CD1c-positive myeloid dendritic cell (primary cell): ENCODE data around the gene C1orf35.

Source experiments
- DNase-seq: peaks from one replicate; pipeline ENCODE4 v3.0.0-alpha.2; 2016; ENCODE audit errors: extremely low spot score

C1orf35 gene

GRCh38 chr1:228079013-228079412 is 24.1 kb downstream of the C1orf35 start:
- no peak for DNase-seq

- no peak for DNase-seq
Observed at GRCh38 chr1:228077565-228078330, 25.4 kb downstream of the C1orf35 start.

- DNase-seq = no peak
Observed at GRCh38 chr1:228076796-228077430, 26.2 kb downstream of the C1orf35 start.

- no peak for DNase-seq
Observed at GRCh38 chr1:228075801-228076271, 27.3 kb downstream of the C1orf35 start.

DNA sequence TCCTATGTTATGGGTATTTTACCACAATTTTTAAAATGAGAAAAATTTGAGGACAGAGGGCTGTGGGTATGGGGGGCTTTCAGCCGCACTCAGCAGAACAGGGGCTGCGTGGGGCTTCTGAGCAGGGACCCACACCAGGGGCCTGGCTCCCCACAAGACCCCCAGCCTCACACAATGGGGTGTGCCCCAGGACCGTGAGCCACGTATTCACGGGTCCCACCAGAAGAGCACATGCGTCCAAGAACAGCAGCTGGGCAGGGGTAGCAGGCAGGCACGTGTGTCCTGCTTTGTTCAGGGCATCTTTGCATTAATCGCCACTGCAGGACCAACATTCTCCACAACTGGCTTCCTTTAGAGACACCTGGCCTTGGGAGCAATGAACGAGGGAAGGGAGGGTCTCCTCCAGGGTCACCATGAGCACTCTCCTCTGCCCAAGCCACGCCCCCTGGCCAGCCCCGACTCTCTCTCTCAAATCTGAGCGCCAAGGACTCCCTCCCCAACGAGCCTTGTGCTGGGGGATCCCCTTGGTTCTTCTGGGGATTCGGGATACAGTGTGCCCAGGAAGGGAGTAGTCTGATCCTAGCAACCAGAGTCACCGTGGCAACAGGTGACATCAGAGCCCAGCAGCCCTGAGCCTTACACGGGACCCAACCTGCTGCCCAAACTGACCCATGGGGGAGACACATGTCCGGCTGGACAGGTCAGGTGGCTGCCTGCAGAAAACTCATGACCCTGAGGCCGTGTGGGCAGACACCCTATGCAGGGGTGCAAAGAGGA is 28.0 kb downstream of the C1orf35 start:
- DNase-seq = no peak

DNA sequence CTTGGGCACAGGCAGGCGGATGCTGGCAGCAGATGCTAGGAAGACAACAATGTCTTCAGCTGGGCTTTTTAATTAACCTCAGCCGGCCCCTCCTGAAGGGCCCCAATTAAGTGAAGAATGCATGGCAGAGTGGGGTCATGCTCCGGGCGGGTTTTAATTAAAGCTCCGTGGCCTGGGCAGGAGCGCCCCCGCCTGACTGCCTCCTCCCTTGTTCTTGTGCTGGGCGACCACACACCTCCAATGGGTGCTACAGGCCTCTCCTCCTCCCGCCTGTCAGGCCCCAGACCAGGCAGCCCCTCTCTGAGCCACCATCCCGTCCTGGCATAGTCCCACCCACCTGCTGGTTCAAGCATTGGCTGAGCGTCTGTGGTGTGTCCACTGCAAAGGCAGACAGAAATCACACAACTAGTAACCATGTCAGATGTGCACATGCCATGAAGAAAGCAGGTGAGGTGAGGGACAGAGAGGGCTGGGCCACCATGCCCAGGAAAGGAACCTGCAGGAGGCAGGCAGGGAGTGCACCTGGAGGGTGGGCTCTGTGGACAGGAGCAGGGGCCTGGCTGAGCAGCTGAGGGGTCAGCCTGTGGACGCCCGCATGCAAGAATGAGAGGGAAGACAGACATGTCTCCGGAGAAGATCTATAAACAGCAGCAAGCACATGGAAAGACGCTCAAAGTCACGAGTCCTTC is 29.1 kb downstream of the C1orf35 start:
- no peak for DNase-seq

GRCh38 chr1:228073061-228073856 is 29.9 kb downstream of the C1orf35 start:
- DNase-seq = no peak

- DNase-seq = no peak
Observed at GRCh38 chr1:228072658-228073043, 30.5 kb downstream of the C1orf35 start.

GRCh38 chr1:228071839-228072657 is 31.1 kb downstream of the C1orf35 start:
- DNase-seq = no peak

DNA sequence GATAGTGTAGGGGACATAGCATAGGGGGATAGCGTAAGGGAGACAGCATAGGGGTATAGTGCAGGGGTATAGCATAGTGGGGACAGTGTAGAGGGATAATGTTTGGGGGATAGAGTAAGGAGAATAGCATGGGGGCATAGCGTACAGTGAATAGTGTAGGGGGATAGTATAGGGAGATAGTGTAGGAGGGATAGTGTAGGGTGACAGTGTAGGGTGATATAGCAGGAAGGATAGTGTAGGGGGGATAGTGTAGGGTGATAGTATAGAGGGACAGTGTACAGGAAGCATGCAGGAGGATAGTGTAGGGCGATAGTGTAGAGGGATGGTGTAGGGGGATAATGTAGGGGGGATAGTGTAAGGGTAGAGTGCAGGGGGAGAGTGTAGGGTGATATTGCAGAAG is 32.3 kb downstream of the C1orf35 start:
- no peak for DNase-seq

DNA sequence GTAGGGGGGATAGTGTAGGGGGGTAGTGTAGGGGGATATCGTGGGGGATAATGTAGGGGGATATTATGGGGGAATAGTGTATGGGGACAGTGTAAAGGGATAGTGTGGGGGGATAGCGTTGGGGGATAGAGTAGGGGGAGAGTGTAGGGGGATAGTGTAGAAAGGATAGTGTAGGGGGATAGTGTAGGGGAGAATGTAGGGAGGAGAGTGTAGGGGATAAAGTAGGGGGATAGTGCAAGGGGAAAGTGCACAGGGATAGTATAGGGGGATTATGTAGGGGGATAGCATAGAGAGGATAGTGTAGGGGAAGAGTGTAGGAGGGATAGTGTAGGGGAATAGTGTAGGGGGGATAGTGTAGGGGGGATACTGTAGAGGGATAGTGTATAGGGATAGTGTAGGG is 33.0 kb downstream of the C1orf35 start:
- no peak for DNase-seq

- no peak for DNase-seq
Observed at GRCh38 chr1:228068359-228068758, 34.8 kb downstream of the C1orf35 start.

- DNase-seq = no peak
Observed at GRCh38 chr1:228066891-228067654, 36.1 kb downstream of the C1orf35 start.

GRCh38 chr1:228066416-228066815 is 36.7 kb downstream of the C1orf35 start:
- no peak for DNase-seq

GRCh38 chr1:228065543-228066347 is 37.4 kb downstream of the C1orf35 start:
- no peak for DNase-seq

DNA sequence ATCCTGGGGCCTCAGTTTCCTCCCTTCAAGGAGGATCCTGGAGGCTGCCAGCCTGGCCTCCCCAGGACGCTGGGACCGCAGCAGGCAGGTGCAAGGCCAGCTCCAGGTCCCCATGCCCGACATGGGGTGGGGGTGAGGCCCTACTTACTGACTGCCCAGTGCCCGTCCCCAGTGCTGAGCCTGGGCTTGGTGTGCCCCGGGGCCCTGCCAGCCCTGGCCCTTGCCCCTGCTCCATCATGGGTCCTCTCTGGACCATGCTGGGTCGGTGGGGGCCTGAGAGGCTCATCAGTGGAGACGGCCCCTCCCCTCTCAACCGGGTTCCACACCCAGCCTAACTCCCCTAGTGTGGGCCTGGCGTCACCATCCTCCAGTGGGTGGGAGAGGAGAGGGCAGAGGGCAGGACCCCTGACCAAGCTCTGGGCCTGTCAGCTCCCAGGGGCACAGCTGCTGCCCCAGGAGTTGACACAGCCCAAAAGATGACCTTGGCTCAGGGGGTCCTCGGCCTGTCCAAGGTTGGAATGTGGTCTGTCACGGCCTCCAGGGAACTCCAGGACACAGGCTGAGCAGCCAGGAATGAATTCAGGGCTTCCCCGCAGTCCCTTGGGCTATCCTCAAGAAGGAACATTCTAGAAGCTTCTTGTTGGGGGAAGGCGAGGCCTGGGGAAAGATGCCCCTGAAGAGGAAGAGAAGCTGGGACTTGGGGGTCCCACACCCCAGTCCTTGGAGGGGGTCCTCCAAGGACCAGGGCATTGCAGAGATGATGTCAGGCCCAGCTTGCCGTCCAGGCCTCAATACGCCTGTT is 38.2 kb downstream of the C1orf35 start:
- no peak for DNase-seq

- no peak for DNase-seq
Observed at GRCh38 chr1:228064296-228064695, 38.8 kb downstream of the C1orf35 start.
